ENCODE measurements around the gene HPD. TPM values are rescaled to one million over a fixed set of nuclear protein-coding genes. Genes with fewer than 3 reads are reported as not detected.

Gene HPD
- total RNA-seq, 1 donor from 2014 or later = 1.8 TPM

GRCh38 chr12:121845701-121846100 lies 13.0 kb downstream of the HPD start:
- no peaks in the 10 kb centered on the region for H3K9me3 ChIP-seq
- no peaks in the 10 kb centered on the region for H3K4me1 ChIP-seq
- no peak overlapping the region for H3K4me3 ChIP-seq
- no peak overlapping the region for H3K27ac ChIP-seq
- DNase-seq = no peak
- H3K27me3 ChIP-seq = no peaks in the 10 kb centered on the region
- no peak for ATAC-seq
- intact Hi-C loops (cut with DNase I) = no loop called here
- H3K36me3 ChIP-seq = no peaks in the 10 kb centered on the region
- no peak for TF ChIP-seq CTCF (IDR thresholded peaks at IDR 0.05)

DNA sequence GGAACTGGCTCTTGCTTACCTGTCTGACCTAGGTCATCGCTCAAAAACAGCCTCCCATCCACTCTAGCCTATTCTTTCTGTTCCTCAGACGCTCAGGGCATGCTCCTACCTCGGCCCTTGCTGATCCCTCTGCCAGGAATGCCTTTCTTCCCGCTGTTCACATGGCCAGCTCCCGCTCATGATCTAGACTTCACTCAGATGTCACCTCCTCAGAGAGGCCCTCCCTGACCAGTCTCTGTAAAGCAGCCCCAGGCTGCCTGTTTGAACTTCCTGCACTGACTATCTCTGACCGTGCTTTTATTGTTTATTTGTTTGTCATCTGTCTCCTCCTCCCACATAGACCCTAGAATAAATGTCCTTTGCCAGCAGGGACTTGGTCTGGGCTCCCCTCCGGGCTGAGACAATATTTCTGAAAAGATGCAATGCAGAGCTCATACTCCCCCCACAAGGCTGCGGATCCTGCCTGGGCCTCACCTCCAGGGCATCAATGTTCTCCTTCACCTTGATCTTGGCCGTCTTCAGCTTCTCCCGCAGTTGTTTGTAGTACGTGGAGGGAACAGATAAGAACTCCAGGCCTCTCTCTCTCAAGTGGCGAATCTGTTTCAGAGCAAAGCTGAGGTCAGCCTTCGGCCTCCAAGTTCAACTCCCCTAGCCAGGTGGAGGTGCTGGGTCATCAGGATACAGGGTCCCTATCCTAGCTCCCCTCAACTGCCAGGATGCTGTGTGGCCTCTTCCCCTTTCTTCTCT lies 15.2 kb downstream of the HPD start:
- Histone ChIP-seq H3K36me3 (no peaks in the 10 kb centered on the region), H3K9me3 (no peaks in the 10 kb centered on the region), H3K27ac (no peak overlapping the region), H3K4me3 (no peak overlapping the region), H3K4me1 (peaks cover 6% of the 10 kb centered on the region), H3K27me3 (no peaks in the 10 kb centered on the region)
- no peak for DNase-seq
- intact Hi-C loops (cut with DNase I) = no loop called here
- no peak for TF ChIP-seq CTCF (IDR thresholded peaks at IDR 0.05)
- ATAC-seq = no peak

DNA sequence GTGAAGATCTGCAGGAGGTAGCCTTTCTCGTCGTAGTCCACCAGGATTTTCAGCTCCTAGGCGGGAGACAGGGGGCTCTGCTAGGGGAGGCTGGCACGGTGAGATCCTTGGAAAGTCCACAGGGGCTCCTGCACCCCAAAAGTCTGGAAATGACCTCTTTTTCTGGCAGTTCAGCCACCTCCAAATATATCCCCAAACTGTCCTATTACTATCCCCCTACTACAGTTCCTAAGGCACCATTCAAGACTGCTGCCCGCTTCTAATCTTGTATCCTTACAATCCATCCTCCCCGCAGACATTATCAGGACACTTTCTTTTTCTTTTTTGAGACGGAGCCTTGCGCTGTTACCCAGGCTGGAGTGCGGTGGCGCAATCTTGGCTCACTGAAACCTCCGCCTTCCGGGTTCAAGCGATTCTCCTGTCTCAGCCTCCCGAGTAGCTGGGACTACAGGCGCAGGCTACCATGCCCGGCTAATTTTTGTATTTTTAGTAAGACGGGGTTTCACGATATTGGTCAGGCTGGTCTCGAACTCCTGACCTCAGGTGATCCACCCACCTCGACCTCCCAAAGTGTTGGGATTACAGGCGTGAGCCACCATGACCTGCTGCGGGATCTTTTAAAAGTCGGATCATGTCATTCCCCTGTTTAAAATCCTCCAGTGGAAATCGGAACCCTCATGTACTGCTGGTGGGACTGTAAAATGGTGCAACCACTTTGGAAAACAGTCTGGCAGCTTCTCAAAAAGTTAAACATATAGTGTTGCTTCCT lies 18.5 kb downstream of the HPD start:
- ATAC-seq (no peak), DNase-seq (no peak)
- Histone ChIP-seq H3K4me1 (peaks cover 6% of the 10 kb centered on the region), H3K4me3 (peak overlapping the region; percentile 71), H3K27me3 (no peaks in the 10 kb centered on the region), H3K36me3 (no peaks in the 10 kb centered on the region), H3K27ac (peak overlapping the region; percentile 75), H3K9me3 (no peaks in the 10 kb centered on the region)
- TF ChIP-seq CTCF (IDR thresholded peaks at IDR 0.05) = no peak
- intact Hi-C loops (cut with DNase I) = no loop called here

- no peaks in the 10 kb centered on the region for H3K36me3 ChIP-seq
- peak overlapping the region; percentile 71 for H3K4me3 ChIP-seq
- DNase-seq (peak; percentile 100), ATAC-seq (peak; percentile 100)
- H3K27ac ChIP-seq = peak overlapping the region; percentile 75
- H3K9me3 ChIP-seq = no peaks in the 10 kb centered on the region
- H3K4me1 ChIP-seq = peaks cover 6% of the 10 kb centered on the region
- intact Hi-C loops (cut with DNase I) = no loop called here
- H3K27me3 ChIP-seq = no peaks in the 10 kb centered on the region
- TF ChIP-seq CTCF (IDR thresholded peaks at IDR 0.05) = peak; percentile 59
These were observed 19.3 kb downstream of the HPD start for GRCh38 chr12:121839106-121839992.

- peaks cover 6% of the 10 kb centered on the region for H3K4me1 ChIP-seq
- H3K9me3 ChIP-seq = no peaks in the 10 kb centered on the region
- no peak for TF ChIP-seq CTCF (IDR thresholded peaks at IDR 0.05)
- no peak overlapping the region for H3K4me3 ChIP-seq
- no peak overlapping the region for H3K27ac ChIP-seq
- no peak for DNase-seq
- intact Hi-C loops (cut with DNase I) = no loop called here
- no peaks in the 10 kb centered on the region for H3K36me3 ChIP-seq
- no peaks in the 10 kb centered on the region for H3K27me3 ChIP-seq
- ATAC-seq = no peak
These were observed 20.5 kb downstream of the HPD start for GRCh38 chr12:121838126-121838525.

Data from upper lobe of right lung (tissue), 1 donor.